ENCODE results near the gene ZNF432. TPM values are rescaled to one million over a fixed set of nuclear protein-coding genes. Genes with fewer than 3 reads are reported as not detected.

The ZNF432 gene
- total and polyA plus RNA-seq, 2 of the 13 experiments (the other 11 are each of a cell fraction or from before 2014, with no cell fraction given) = 4.1 to 8.7 TPM

- TF ChIP-seq RFX5 (IDR thresholded peaks at IDR 0.05; ENCODE audit: low read depth, low read length) (no peak), ZNF543 (CRISPR knock-in tag; IDR thresholded peaks at IDR 0.05) (no peak), ZNF251 (CRISPR knock-in tag; IDR thresholded peaks at IDR 0.05) (no peak), ZEB1 (IDR thresholded peaks at IDR 0.05; ENCODE audit: insufficient replicate concordance, low read depth) (peak; percentile 49), KDM5A (IDR thresholded peaks at IDR 0.05; ENCODE audit: borderline replicate concordance, low read length) (peak; percentile 91), DZIP1 (CRISPR knock-in tag; IDR thresholded peaks at IDR 0.05) (no peak), ZNF101 (CRISPR knock-in tag; IDR thresholded peaks at IDR 0.05; ENCODE audit: borderline replicate concordance, low read depth) (no peak), KMT2B (CRISPR knock-in tag; IDR thresholded peaks at IDR 0.05) (peak; percentile 95), CCAR2 (optimal IDR thresholded peaks at IDR 0.05; ENCODE audit: low read depth, low read length) (no peak), ARHGAP35 (CRISPR knock-in tag; IDR thresholded peaks at IDR 0.05; ENCODE audit: borderline replicate concordance) (0 out of 2 replicates have a peak, but pooled peaks have one; percentile 63), ZMAT3 (CRISPR knock-in tag; conservative IDR thresholded peaks at IDR 0.05) (no peak), RXRB (CRISPR knock-in tag; IDR thresholded peaks at IDR 0.05; ENCODE audit: borderline replicate concordance) (peak; percentile 70), ZNF552 (CRISPR knock-in tag; IDR thresholded peaks at IDR 0.05; ENCODE audit: borderline replicate concordance) (no peak; the same call in 1 of the 2 replicates), CBX2 (IDR thresholded peaks at IDR 0.05; ENCODE audit: low read depth, low read length) (no peak), CBX2 (CRISPR knock-in tag; IDR thresholded peaks at IDR 0.05; ENCODE audit: low read depth) (no peak), ZNF274 (CRISPR knock-in tag; IDR thresholded peaks at IDR 0.05) (0 out of 2 replicates have a peak, but pooled peaks have one; percentile 58), ZNF550 (CRISPR knock-in tag; IDR thresholded peaks at IDR 0.05; ENCODE audit: borderline replicate concordance) (no peak), HIVEP1 (CRISPR knock-in tag; IDR thresholded peaks at IDR 0.05) (no peak), SNRNP70 (IDR thresholded peaks at IDR 0.05; ENCODE audit: low read depth, low read length) (no peak), ZSCAN25 (CRISPR knock-in tag; IDR thresholded peaks at IDR 0.05) (no peak), ZNF234 (CRISPR knock-in tag; conservative IDR thresholded peaks at IDR 0.05) (no peak), ZBTB7A (CRISPR knock-in tag; IDR thresholded peaks at IDR 0.05) (no peak), RAD51 (IDR thresholded peaks at IDR 0.05; ENCODE audit: borderline replicate concordance) (no peak), KLF15 (CRISPR knock-in tag; IDR thresholded peaks at IDR 0.05; ENCODE audit: borderline replicate concordance) (no peak), MYNN (CRISPR knock-in tag; IDR thresholded peaks at IDR 0.05; ENCODE audit: low read depth) (no peak), LBX2 (CRISPR knock-in tag; IDR thresholded peaks at IDR 0.05; ENCODE audit: borderline replicate concordance) (no peak), ZNF343 (CRISPR knock-in tag; IDR thresholded peaks at IDR 0.05) (no peak), TMF1 (CRISPR knock-in tag; IDR thresholded peaks at IDR 0.05; ENCODE audit: low read depth) (no peak), ZC3H4 (CRISPR knock-in tag; IDR thresholded peaks at IDR 0.05; ENCODE audit: borderline replicate concordance) (no peak)
These were observed 62.0 kb downstream of the ZNF432 start, which contains the start of gene ZNF350 (continued) for GRCh38 chr19:51986309-51987291.
